HEK293 (cell line): ENCODE results near the gene GTF2F2.

Experiments used
- ATF2 ChIP-seq: fragments of 450-650 bp; formaldehyde crosslinking; IDR thresholded peaks from 2 replicates; pipeline ENCODE4 v1.5.1; 2016; ENCODE audit warnings: missing biosample characterization, missing genetic modification characterization, low read depth
- BCL6B ChIP-seq: fragments of 450-650 bp; formaldehyde crosslinking; IDR thresholded peaks from 2 replicates; pipeline ENCODE4 v1.5.1; 2017; ENCODE audit warnings: missing biosample characterization, missing genetic modification characterization
- CTCF ChIP-seq: fragments of 450-650 bp; formaldehyde crosslinking; IDR thresholded peaks from 2 replicates; pipeline ENCODE4 v1.5.1; 2016; ENCODE audit warnings: missing biosample characterization, missing genetic modification characterization
- TRIM28 ChIP-seq: IDR thresholded peaks from 2 replicates; pipeline ENCODE4 v1.6.1; 2011; ENCODE audit warnings: low read length, control low read depth, borderline replicate concordance
- YY1 ChIP-seq: fragments of 450-650 bp; formaldehyde crosslinking; IDR thresholded peaks from 2 replicates; pipeline ENCODE4 v1.5.1; 2018; ENCODE audit warnings: missing biosample characterization, missing genetic modification characterization
- ZNF280C ChIP-seq: fragments of 450-650 bp; formaldehyde crosslinking; IDR thresholded peaks from 2 replicates; pipeline ENCODE4 v1.5.1; 2016; ENCODE audit warnings: missing biosample characterization, missing genetic modification characterization
- ZNF292 ChIP-seq: fragments of 450-650 bp; formaldehyde crosslinking; IDR thresholded peaks from 2 replicates; pipeline ENCODE4 v1.5.1; 2016; ENCODE audit warnings: low read depth, missing biosample characterization, missing genetic modification characterization, borderline replicate concordance

- TF ChIP-seq BCL6B (tag by site-specific recombination): no peak
- TF ChIP-seq ZNF280C (tag by site-specific recombination): no peak
- TF ChIP-seq YY1 (tag by site-specific recombination): no peak
- no peak for TF ChIP-seq CTCF (tag by site-specific recombination)
- no peak for TF ChIP-seq TRIM28
- no peak for TF ChIP-seq ATF2
- no peak for TF ChIP-seq ZNF292 (tag by site-specific recombination)
These were observed 64.4 kb downstream of the GTF2F2 start for GRCh38 chr13:45184693-45185092.
